Testis (tissue), 2 donors: ENCODE results near the gene VSX2.

ENCODE experiments used
- CTCF ChIP-seq, 3 experiments: fragments of 450-650 bp in 2 of 3; fragments of 200-600 bp in 1 of 3; sonication (generic) in 1 of 3; IDR thresholded peaks; one replicate each; pipeline ENCODE4 v1.5.1; 2016 to 2019; ENCODE audit warnings: antibody characterized with exemption in 3 of 3, mild to moderate bottlenecking in 2 of 3, moderate library complexity in 1 of 3
- POLR2A ChIP-seq: fragments of 450-650 bp; IDR thresholded peaks from one replicate; pipeline ENCODE4 v1.6.1; 2017; ENCODE audit warnings: antibody characterized with exemption, mild to moderate bottlenecking, moderate library complexity

GRCh38 chr14:74208642-74209041, 30.6 kb upstream of the VSX2 start:
- TF ChIP-seq CTCF (IDR thresholded peaks at IDR 0.05), result no peak
- TF ChIP-seq POLR2A, result no peak
